ENCODE data around the gene SMOC1. TPM values are rescaled to one million over a fixed set of nuclear protein-coding genes. Genes with fewer than 3 reads are reported as not detected.

SMOC1 gene
- total and polyA plus RNA-seq, 7 donors = 3.2 to 10.6 (median 6.2) TPM

GRCh38 chr14:70029296-70030132 lies 150.3 kb downstream of the SMOC1 start:
- Histone ChIP-seq H3K9me3 (no peaks in the 10 kb centered on the region), H3K27ac (no peak overlapping the region), H3K4me1 (no peaks in the 10 kb centered on the region), H3K4me3 (no peak overlapping the region), H3K27me3 (ENCODE audit: insufficient read depth in 3 of 3, low read length in 2 of 3) (no peaks in the 10 kb centered on the region), H3K36me3 (ENCODE audit: insufficient read depth in 1 of 2, low read depth in 1 of 2) (peaks cover 0 to 10% of the 10 kb centered on the region in 2 donors)
- intact Hi-C loops (cut with DNase I) = loop anchor here (2.0 to 5.0 kb wide), 2 partner anchors 152 to 211 kb away; partner anchors contain the start of gene SMOC1 (in 2 of the 2)
- ATAC-seq (no peak), DNase-seq (no peak)
- no peak for TF ChIP-seq CTCF (IDR thresholded peaks at IDR 0.05)
- 73 to 75% (median 73%) methylated on average over 6 of the region's 6 CpGs for WGBS, 3 donors

- intact Hi-C loops (cut with DNase I) = no loop called here
- ATAC-seq = no peak
These were observed 152.8 kb downstream of the SMOC1 start for GRCh38 chr14:70032016-70032415.

GRCh38 chr14:70032447-70032846 lies 153.2 kb downstream of the SMOC1 start:
- intact Hi-C loops (cut with DNase I) = no loop called here
- Histone ChIP-seq H3K27me3 (ENCODE audit: insufficient read depth in 3 of 3, low read length in 2 of 3) (no peaks in the 10 kb centered on the region), H3K27ac (no peak overlapping the region), H3K9me3 (no peaks in the 10 kb centered on the region), H3K4me1 (no peaks in the 10 kb centered on the region), H3K36me3 (ENCODE audit: insufficient read depth in 1 of 2, low read depth in 1 of 2) (no peaks in the 10 kb centered on the region), H3K4me3 (no peak overlapping the region)
- WGBS, 3 donors = 50 to 67% (median 56%) methylated on average over 3 of the region's 3 CpGs
- no peak for TF ChIP-seq CTCF (IDR thresholded peaks at IDR 0.05)
- ATAC-seq (no peak), DNase-seq (no peak)

More at GRCh38 chr14:70032016-70032415, 152.8 kb downstream of the SMOC1 start:
- H3K4me3 ChIP-seq = no peak overlapping the region
- no peaks in the 10 kb centered on the region for H3K27me3 ChIP-seq (ENCODE audit: insufficient read depth in 3 of 3, low read length in 2 of 3)
- no peaks in the 10 kb centered on the region for H3K36me3 ChIP-seq (ENCODE audit: insufficient read depth in 1 of 2, low read depth in 1 of 2)
- no peak for DNase-seq
- 84 to 88% (median 84%) methylated on average over 9 of the region's 9 CpGs for WGBS, 3 donors
- no peak overlapping the region for H3K27ac ChIP-seq
- no peaks in the 10 kb centered on the region for H3K9me3 ChIP-seq
- no peaks in the 10 kb centered on the region for H3K4me1 ChIP-seq
- TF ChIP-seq CTCF (IDR thresholded peaks at IDR 0.05) = no peak

GRCh38 chr14:70033116-70033515 lies 153.9 kb downstream of the SMOC1 start:
- no peak for DNase-seq

More at GRCh38 chr14:70033116-70033515, 153.9 kb downstream of the SMOC1 start:
- H3K36me3 ChIP-seq (ENCODE audit: insufficient read depth in 1 of 2, low read depth in 1 of 2) = no peaks in the 10 kb centered on the region
- H3K9me3 ChIP-seq = no peaks in the 10 kb centered on the region
- 73 to 80% (median 78%) methylated on average over 8 of the region's 8 CpGs for WGBS, 3 donors
- no peaks in the 10 kb centered on the region for H3K4me1 ChIP-seq
- intact Hi-C loops (cut with DNase I) = no loop called here
- no peak for TF ChIP-seq CTCF (IDR thresholded peaks at IDR 0.05)
- no peak overlapping the region for H3K4me3 ChIP-seq
- no peak overlapping the region for H3K27ac ChIP-seq
- no peak for ATAC-seq
- no peaks in the 10 kb centered on the region for H3K27me3 ChIP-seq (ENCODE audit: insufficient read depth in 3 of 3, low read length in 2 of 3)

Measured in psoas muscle (tissue), 8 donors.